Measurements from ENCODE around the gene HDAC7.

Gene HDAC7

DNA sequence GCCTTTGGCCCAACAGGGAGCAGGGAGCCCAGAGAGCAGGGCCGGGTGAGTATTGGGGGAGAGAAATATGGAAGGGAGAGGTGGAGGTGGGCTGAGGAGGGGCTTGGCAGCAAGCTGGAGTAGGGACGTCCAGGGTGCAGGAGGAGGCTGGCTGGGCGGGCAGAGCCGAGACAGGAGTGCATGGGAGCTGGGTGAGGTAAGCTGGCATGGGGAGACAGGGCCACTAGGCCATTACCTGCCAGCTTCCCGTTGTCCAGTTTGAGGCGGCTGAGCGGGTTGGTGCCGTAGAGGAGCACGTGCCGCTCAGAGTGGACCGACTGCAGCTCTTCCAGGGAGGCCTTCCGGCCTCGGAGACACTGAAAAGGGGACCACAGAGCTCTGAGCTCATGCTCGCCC is 28.4 kb downstream of the HDAC7 start:
- no peak for DNase-seq

DNA sequence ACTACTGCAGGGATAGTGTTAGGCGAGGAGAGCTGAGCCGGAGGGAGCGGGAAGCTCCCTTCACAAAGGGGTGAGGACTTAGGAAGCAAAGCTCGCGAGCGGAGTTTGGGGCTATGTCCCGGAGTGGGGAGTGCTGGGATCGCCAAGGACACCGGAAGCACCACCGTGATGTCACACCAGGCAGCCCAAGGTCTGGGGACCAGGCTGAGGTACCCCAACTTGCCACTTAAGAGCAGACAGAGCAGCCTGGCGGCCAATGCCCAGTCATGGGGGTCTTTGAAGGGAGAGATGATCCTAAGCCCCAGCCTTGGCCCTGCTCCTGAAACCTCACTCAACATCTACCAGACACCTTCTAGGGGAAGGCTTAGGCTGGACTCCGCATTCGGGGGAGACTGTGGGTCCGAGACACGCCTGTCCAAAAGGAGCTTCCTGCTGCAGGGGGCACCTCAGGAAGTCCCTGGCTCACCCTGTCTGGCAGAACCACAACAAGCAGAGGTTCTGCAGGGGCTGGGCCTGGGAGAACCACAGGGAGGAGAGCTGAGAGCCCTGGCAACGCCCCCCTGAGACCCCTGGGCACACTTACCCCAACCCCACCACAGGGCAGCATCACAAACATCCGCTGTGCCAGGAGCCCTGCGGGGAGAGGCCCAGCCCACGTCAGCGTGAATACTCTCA is 28.9 kb downstream of the HDAC7 start:
- DNase-seq = no peak

DNA sequence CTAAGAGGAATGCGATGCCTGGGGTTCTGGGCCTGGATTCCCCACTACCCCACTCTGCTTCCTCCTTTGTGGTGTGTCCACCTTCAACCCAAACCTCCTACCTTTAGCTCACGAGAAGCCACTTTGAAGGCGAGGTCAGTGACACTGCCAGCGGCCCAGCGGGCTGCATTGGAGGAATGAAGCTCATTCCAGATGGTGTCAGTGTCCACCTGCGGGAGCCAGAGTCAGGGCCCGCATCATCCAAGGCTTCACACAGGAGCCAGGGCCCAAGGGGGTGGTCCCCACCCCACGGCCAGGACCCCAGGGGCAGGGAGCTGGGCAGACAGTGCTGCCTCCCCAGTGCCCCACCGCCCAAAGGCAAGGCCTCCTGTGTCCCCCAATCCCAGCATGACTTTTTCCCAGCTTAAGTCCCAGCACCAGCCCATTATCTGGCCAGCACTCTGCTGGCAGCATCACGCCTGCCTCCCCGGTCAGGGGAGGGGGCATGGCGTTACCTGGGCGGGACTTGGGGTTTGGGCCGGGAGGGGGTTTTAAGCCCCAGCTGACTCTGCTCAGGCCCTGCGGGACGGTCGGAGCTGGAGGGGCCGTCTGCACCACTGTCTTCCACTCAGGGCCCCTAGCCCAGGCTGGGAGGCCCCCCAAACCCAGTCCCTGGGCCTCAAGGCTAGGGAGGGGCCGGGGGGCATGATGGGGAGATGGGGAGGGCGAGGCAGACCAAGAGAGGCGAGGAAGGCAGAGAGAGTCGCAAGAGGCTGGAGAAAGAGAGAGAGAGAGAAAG is 29.8 kb downstream of the HDAC7 start:
- DNase-seq = no peak

DNA sequence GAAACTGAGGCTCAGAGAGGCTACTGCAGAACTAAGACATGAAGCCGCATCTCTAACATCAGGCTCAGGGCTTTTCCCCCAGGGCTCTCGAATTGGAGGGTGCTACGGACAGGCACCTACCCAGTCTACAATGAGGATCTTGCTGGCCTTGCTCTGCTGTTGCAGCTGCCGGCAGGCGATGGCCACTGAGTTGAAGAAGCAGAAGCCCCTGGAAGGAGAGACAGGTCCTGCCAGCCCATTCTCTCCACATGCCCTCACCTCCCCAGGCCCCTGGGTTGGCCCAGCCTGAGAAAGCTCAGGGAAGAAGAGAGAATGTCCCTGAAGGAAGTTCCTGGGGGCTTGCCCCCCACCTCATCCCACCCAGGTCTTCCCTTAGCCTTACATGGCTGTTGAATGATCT is 30.6 kb downstream of the HDAC7 start:
- DNase-seq = no peak

DNA sequence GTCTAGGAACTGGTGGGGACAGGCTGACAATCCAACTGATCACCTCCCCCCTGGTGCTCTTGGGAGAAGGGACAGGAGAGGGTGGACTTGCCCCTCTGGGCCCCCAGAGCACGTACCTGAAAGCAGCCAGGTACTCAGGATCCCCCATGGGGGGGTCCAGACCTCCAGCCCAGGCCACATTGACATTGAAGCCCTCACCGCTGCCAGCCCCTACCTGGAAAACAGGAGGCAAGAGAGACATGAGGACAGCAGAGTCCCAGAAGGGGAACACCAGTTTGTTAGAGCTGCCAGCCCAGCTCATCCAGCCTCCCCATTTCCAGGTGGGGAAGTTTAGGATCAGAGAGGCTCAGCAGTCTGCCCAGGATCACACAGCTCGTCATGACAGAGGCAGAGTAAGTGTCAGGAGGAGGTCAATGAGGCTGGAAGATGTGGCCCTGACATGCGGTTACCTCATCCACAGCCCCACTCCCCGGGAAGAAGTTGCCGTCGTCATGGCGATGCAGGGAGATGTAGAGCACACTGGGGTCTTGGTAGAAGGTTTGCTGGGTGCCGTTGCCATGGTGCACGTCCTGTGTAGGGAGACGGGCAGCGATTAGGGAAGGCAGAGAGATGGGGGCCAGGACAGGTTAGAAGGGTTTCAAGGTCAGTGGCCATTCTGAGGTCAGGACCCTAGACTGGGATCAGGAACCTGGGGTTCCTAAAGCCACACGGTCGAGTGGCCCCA is 31.9 kb downstream of the HDAC7 start:
- no peak for DNase-seq

DNA sequence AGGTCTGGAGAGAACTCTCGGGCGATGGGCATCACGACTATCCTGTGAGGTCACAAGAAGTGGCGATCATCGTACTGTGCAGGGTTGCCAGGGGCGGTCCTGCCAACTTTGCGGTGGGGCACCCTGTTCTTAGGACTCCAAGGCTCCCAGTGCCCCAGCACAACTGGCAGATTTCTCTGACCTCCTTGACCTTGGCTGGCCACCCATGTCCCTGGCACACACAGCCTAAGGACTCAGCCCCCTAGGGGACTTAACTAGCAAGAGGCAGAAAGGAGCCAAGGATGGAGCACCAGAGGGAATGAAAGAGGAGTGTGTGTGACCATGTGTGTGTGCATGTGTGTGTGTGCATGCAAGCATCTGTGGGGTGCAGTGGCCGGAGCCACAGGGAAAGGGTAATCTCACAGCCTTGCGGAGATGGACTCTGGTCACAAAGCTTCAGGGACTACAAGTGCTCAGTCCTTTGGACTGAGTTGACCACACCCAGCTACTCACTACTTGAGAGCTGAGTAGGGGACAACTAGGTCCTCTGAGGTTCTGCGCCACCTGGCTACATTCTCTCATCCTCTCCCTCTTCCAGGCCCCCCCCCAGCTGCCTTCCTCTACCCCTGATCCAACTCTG is 32.9 kb downstream of the HDAC7 start:
- no peak for DNase-seq

DNA sequence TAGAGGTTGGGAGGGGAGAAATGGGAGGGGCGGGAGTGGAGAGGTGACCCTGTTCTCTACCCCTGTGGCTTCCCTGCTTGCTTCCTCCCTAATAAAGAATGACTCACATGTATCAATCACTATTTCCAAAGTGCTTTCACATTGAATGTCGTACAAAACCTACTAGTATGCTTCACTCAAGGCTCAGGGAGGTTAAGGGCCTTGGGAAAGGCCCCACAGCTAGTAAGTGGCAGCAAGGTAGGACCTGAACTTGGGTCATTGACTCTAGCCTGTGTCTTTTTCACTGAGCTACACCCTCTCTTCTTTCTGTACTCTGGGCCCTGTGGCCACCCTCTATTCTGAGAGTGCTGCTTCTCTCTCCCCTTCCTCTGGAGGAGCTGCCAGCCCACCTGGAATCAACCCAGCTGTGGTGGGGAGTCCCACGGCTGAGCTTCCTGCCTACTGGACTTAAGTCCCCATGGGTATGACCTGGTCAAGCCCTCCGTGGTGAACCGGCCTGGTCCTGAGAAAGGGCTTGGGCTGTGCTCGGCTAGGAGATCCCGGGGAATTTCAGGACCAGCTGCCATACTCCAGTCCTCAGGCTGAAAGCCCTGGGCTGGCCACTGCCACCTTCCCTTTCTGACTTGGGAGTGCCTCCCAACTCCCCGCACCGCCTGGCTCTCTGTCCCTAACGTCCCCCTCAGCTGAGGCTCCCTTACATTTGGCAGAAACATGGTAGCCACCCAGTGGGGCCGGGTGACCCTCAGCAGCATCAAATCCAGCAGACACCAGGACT is 33.6 kb downstream of the HDAC7 start:
- DNase-seq = no peak

DNA sequence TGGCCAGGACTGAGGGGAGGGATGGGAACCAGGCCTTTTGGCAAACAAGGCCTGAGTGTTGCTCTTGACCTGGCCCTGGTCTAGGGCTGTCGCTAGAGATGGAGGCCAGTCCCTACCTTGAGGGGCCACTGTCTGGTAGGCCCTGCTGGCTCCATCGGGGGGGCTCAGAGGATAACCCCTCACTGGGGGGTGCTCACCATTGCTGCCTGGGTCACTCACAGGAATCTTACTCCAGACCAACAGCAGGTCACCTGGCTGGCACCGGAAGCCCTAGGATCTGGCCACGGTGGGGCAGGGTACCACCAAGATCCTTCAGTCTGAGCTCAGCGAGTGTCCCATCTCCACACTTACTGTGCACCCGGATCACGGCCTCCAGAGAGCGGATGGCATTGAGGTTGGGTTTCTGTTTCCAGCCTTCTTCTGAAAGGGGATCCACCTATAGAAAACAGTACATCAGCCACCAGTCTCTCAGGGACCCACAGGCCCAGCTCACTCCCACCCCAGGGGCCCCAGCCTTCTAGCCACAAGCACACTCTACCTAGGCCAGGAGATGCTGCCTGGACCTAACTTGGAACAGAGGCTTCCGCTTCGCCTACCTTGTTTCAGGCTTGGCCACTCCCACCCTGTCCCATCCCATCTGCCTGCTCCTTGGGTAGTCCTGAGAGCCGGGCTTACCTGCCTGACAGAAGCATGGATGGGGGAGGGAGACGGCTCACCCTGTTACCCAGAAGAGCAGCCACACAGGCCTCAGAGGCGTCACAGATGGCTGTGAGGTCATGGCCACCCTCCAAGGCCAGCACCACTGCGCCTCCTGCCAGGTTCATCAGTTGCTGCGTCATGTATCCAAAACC is 34.4 kb downstream of the HDAC7 start:
- no peak for DNase-seq

DNA sequence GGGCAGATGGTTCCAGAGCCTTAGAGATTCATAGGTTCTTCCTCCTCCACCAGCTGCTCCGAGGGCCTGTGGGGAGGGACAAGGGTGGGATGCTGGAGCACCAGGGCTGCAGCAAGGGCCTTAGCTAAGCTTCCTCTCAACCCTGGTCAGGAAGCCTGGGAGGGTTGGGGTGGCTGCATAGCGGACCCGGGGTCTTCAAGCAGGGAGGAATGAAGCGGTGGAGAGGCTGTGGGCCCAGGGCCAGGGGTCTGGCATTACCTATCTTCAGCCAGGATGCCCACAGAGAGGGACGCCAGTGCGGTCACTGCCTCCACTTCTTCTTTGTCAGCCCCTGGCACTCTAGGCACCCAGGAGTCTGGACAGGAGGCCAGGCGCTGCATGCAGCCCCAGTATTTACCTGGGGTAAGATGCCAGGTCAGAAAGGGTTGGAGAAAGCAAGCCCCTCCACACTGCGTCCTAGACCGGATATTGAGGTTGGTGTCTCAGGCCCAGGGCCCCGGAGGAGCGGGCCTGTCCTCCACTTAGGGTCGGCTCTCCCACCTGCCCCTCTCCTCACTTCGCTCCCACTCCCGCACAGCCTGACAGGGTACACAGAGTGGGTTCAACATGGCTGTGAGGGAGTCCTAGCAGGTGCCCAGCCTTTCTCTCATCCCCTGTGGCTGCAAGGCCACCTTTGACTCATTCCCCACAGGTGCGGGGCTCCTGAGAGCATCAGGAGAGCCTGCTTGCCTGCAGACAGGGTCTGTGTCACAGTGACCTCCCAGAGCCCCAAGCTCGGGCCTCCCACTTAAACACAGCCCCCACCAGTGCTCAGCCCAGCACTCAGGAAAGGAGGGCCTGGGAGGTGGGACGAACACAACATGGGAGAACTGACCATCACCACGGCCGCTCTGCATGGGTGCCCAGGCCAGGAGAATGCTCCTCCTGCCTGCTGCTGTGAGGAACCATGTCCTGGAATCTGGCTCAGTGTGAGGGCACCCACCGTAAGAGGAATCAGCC is 35.6 kb downstream of the HDAC7 start:
- no peak for DNase-seq

DNA sequence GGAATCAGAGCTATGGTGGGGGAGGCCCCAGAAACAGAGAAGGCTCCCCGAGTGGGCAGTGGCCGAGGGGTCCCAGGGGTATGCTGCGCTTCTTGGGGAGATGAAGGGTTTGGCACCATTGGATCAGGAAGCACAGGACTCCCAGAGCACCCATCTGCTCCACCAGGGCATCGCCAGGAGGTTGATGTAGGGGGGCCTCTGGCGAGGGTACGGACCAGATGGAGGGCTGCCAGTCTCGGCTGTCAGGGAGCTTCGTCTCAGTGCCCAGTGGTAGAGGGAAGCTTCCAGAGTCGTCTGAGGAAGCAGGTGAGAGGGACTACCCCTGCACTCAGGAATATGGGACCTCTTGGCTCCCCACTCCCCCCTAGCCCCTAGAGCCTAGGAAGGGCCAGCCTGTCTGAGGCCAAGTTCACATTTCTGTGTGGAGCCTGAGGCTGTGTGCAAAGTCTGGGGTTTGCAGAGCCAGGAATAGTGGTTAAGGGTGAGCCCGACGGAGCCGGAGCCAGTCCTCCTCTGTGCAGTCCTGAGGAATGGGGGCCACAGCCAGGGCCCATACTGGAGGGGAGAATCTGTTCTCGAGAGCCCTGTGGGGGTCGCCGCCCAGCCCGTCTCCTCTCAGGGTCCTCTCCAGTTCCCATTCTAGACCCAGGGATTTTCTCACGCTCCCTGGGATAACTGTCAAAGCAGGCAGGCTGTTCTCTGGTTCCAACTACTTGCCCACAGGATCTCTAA is 36.5 kb downstream of the HDAC7 start:
- no peak for DNase-seq

DNA sequence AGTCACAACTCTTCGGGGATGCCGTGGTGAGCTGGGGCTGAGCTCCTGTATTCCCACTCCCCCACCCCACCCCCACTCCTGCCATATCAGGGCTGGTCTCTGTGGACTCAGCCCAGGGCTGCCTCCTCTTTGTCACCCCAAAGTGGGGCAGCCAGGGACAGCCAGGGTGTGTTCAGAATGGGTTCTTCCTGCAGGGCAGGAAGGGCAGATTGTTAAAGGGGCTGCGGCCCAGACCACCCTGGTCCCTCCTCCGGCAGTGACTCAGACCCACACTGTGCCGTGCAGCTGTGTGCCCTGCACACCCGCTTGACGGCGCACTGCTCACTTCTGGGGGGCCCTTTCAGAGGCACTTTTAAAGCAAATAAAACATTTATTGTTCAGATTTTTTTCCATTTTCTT is 37.3 kb downstream of the HDAC7 start:
- no peak for DNase-seq

DNA sequence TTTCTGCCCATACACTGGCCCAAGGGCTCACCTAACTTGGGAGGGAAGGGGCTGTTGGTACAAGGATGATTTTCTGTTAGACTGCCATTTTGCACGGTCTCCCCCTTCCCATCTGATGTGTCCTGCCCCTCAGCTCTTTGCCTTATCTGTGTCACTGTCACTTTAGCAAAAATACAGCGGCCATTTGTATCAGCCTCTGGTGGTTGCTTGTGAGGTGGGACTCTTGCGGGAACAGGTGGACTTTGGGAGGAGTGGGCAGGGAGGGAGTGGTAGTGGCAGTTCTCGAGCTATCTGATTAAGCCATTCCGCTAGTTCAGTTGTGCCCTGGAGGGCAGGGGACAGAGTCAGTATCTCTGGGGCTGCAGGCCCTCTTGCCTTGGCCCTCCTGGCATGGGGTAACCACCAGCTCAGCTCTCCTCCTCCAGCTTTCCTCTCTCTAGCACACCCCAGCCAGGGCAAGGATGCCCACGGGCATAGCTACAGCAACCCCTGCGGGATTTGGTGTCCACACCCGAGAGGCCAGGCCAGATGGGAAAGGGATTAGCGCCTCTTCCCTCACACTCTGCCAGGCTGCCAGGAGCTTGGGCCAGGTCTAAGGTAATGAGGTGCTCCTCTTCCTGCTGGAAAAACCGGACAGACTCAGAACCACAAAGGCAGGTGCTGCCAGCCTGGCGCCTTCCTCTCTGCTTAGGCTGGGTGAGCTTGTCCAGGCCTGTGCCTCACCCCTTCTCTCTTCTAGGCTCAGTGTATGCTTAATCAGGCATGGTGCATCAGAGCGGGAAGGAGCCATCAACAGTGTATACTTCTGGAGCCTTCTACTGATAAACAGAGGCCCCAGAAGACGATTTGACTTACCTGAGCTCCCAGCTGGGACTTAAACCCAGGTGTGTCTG is 38.0 kb downstream of the HDAC7 start:
- no peak for DNase-seq

DNA sequence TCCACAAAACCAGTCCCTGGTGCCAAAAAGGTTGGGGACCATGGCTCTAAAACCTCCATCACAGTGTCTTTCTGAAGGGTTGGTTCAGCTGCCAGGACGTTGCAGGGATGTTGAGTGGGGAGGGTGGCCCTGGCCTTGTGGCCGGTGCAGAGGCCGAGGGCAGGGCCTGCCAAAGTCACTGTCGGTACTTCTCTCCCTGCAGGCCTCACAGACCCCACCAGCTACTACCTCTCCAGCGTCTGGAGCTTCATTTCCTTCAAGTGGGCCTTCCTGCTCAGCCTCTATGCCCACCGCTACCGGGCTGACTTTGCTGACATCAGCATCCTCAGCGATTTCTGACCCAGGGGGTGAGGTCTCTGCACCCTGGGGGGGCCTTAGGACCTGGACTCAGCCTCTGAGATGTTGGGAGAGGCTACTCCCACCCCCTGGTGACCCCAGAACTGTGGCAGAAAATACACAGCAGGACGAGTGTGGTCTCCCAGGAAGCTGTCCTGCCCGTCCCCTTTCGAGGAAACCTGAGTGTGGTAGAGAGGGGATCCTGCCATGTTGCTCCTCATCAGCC is 39.7 kb downstream of the HDAC7 start:
- DNase-seq = no peak

DNA sequence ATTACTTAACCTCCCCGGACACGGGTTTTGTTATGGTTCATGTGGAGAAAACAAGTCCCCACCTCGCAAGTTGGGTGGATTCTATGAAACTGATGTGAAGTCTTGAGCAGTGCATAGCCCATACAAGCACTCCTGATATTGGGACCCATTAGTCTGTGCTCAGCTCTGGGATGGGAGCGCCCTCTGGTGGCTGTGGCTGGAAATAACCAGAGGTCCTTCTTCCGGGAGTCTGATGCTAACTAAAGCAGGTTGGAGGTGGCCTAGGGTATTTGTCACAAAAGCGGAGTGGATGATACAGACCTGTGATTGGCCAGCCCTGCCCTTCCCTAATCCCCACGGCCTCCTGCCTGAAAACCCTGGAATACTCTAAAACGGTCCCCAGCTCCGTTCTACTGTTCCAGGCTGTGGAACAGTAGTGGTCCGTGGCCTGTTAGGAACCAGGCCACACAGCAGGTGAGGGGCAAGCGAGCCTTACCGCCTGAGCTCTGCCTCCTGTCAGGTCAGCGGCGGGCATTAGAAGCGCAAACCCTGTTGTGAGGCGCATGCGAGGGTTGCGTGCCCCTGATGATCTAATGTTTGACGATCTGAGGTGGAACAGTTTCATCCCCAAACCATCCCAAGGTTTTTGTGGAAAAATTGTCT is 40.3 kb downstream of the HDAC7 start:
- peak; percentile 73 to 74 for DNase-seq

DNA sequence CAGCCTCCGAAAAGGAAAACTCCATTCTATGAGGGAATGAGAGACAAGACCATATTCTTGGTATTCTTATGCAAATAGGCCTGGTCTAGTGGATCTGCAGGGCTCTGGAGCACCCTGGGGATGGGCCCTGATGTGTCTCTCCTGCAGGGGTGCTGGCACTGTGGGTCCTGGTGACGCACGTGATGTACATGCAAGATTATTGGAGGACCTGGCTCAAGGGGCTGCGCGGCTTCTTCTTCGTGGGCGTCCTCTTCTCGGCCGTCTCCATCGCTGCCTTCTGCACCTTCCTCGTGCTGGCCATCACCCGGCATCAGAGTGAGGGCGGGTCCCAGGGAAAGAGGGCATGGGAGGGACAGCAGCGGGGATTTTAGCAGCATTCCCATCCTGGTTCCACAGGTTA is 40.8 kb downstream of the HDAC7 start:
- DNase-seq = no peak

DNA sequence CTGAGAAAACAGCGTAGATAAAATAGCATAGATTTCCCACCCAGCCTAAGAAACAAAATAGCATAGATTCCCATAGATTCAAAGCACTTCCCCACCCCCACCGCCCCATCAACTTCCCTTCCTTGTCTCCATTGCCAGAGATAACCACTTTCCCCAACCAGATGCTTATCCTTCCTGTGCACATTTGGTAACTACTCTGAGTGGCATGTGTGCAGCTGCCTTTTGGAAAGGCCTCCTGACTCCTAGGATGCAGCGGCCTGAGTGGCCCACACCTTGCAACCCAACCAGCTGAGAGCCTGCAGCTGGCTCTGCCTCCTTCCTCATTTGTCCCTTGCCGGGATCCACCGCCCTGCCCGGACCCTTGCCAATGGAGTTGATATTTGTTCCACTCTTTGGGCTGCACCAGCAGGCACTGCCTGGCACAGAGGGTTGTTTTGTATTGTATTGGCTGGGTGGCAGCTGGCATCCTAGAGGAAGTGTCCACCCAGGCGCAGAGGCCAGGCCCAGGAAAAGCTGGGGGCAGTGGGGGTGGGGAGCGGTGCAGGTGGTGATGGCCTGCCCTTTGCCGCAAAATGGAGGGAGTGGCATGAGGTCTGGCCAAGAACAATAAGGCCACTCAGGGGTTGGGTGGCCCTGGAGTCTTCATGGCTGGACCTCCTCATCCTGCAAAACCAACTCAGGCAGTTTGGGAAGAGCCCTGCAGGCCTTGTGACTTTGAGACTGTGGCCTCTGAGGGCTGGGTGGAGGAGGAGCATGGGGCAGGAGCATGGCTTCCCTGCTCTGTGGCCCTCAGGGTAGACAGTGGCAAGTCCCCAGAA is 41.8 kb downstream of the HDAC7 start:
- DNase-seq = peak; percentile 62 to 78

DNA sequence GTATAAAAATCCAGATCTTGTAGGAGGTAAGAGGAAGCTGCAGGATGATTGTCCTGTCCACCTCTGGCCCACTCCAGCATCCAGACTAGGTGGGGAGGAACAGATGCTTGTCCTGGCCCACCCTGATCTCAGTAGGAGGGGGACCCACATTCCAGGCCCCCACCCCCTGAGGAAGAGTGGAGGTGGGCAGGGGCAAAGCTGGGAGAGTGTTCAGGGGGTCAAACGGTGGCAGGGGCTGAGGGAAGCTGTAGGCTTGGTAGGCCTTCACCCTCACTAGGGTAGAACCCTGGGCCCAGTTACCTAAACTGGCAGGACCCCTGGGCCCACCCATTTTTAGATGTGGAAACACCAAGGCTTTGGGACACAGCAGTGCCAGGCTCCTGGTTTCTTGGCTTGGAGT is 42.6 kb downstream of the HDAC7 start:
- no peak for DNase-seq
